ENCODE results near the gene PNKD.

- TF ChIP-seq CTCF (IDR thresholded peaks at IDR 0.05; ENCODE audit: insufficient read depth, low read length, poor library complexity, severe bottlenecking) (no peak), EZH2phosphoT487 (conservative IDR thresholded peaks at IDR 0.05; ENCODE audit: low read length) (no peak)
These were observed 35.3 kb upstream of the PNKD start for GRCh38 chr2:218235017-218235416.

Data from SU-DHL-6 (cell line).